HEK293T (cell line): ENCODE results near the gene PADI4.
"Not testable (repeated sequence)": the region's sequence is repeated elsewhere in the genome, so short reads cannot be mapped to it uniquely, and the experiment has no call there.

Experiments
- CTCF ChIA-PET: fragments of 350-600 bp; formaldehyde crosslinking; extraction: SDS; loops from one replicate; lab custom pipeline; 2021; ENCODE audit warnings: antibody characterized with exemption, inconsistent platforms; lab: Yijun Ruan, JAX
- POLR2A ChIA-PET: fragments of 350-600 bp; formaldehyde crosslinking; extraction: SDS; loops from one replicate; lab custom pipeline; 2020; ENCODE audit warnings: antibody characterized with exemption, inconsistent platforms; lab: Yijun Ruan, JAX
- DNase-seq: peaks from one replicate; pipeline ENCODE4 v3.0.0; 2012; ENCODE audit warnings: mixed read lengths; ENCODE audit errors: extremely low spot score
- ARNT ChIP-seq: fragments of 450-650 bp; IDR thresholded peaks from 2 replicates; pipeline ENCODE4 v1.6.1; 2017; ENCODE audit warnings: mild to moderate bottlenecking
- BHLHE40 ChIP-seq: fragments of 450-650 bp; IDR thresholded peaks from 2 replicates; pipeline ENCODE4 v1.6.1; 2016; ENCODE audit warnings: mild to moderate bottlenecking, moderate library complexity, borderline replicate concordance
- CTBP1 ChIP-seq: fragments of 450-650 bp; IDR thresholded peaks from 2 replicates; pipeline ENCODE4 v1.6.1; 2016; ENCODE audit warnings: borderline replicate concordance
- ELF4 ChIP-seq: fragments of 450-650 bp; IDR thresholded peaks from 2 replicates; pipeline ENCODE4 v1.6.1; 2017; ENCODE audit warnings: antibody characterized with exemption
- FOXA1 ChIP-seq: fragments of 450-650 bp; IDR thresholded peaks from 2 replicates; pipeline ENCODE4 v1.6.1; 2016; ENCODE audit warnings: mild to moderate bottlenecking
- FOXK2 ChIP-seq: fragments of 450-650 bp; IDR thresholded peaks from 2 replicates; pipeline ENCODE4 v1.6.1; 2016; ENCODE audit warnings: mild to moderate bottlenecking
- FOXM1 ChIP-seq: fragments of 450-650 bp; IDR thresholded peaks from 2 replicates; pipeline ENCODE4 v1.6.1; 2017; ENCODE audit warnings: mild to moderate bottlenecking, borderline replicate concordance
- HDGF ChIP-seq: fragments of 450-650 bp; IDR thresholded peaks from 2 replicates; pipeline ENCODE4 v1.6.1; 2017; ENCODE audit warnings: antibody characterized with exemption, borderline replicate concordance
- L3MBTL2 ChIP-seq: fragments of 450-650 bp; conservative IDR thresholded peaks from 2 replicates; pipeline ENCODE4 v1.6.1; 2016; ENCODE audit warnings: mild to moderate bottlenecking
- LEF1 ChIP-seq: fragments of 450-650 bp; IDR thresholded peaks from 2 replicates; pipeline ENCODE4 v1.6.1; 2017; ENCODE audit warnings: mild to moderate bottlenecking, borderline replicate concordance
- NFRKB ChIP-seq: fragments of 450-650 bp; IDR thresholded peaks from 2 replicates; pipeline ENCODE4 v1.6.1; 2016; ENCODE audit warnings: mild to moderate bottlenecking, moderate library complexity
- SP1 ChIP-seq: fragments of 450-650 bp; IDR thresholded peaks from 2 replicates; pipeline ENCODE4 v1.6.1; 2017
- SUZ12 ChIP-seq: fragments of 450-650 bp; IDR thresholded peaks from 2 replicates; pipeline ENCODE4 v1.6.1; 2016; ENCODE audit warnings: mild to moderate bottlenecking
- TARDBP ChIP-seq: fragments of 450-650 bp; IDR thresholded peaks from 2 replicates; pipeline ENCODE4 v1.6.1; 2016
- ZNF384 ChIP-seq: fragments of 450-650 bp; IDR thresholded peaks from 2 replicates; pipeline ENCODE4 v1.6.1; 2016
- TF ChIP-seq, protein P1 (sequence below): fragments of 450-650 bp; IDR thresholded peaks from 2 replicates; pipeline ENCODE4 v1.6.1; 2016

PADI4 gene

DNA sequence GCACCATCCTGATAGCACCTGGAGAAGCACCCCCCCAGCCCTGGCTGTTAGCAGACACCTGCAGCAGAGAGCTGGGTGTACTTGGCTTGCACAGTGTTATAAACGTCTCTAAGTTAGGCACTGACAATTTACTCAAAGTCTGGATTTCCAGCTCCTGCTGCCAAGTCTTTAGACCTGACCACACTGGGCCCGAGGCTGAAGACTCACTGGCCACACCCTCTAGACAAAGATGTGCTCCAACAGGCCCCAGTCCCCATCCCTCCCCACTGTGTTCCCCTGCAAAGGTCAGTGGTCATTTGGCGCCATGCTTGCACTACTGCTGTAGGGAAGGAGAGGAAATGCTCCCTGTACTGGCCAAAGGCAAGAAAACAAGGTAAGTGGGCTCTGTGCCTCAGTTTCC lies 95.1 kb downstream of the PADI4 start:
- CTCF ChIA-PET = no interaction called here
- POLR2A ChIA-PET = interaction anchor here (1.0 to 1.3 kb wide), 2 partner anchors 9 to 35 kb away, joined by 3 to 4 read pairs; no protein-coding TSS in a partner anchor
- DNase-seq = no peak
- TF ChIP-seq SUZ12 (no peak), FOXK2 (no peak), CTBP1 (no peak), L3MBTL2 (no peak), ZNF384 (no peak), FOXM1 (no peak), NFRKB (no peak), ARNT (no peak), BHLHE40 (no peak), TARDBP (no peak), LEF1 (no peak), HDGF (no peak), FOXA1 (no peak), ELF4 (no peak), SP1 (no peak)
- TF ChIP-seq, protein P1, sequence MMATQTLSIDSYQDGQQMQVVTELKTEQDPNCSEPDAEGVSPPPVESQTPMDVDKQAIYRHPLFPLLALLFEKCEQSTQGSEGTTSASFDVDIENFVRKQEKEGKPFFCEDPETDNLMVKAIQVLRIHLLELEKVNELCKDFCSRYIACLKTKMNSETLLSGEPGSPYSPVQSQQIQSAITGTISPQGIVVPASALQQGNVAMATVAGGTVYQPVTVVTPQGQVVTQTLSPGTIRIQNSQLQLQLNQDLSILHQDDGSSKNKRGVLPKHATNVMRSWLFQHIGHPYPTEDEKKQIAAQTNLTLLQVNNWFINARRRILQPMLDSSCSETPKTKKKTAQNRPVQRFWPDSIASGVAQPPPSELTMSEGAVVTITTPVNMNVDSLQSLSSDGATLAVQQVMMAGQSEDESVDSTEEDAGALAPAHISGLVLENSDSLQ = no peak

DNA sequence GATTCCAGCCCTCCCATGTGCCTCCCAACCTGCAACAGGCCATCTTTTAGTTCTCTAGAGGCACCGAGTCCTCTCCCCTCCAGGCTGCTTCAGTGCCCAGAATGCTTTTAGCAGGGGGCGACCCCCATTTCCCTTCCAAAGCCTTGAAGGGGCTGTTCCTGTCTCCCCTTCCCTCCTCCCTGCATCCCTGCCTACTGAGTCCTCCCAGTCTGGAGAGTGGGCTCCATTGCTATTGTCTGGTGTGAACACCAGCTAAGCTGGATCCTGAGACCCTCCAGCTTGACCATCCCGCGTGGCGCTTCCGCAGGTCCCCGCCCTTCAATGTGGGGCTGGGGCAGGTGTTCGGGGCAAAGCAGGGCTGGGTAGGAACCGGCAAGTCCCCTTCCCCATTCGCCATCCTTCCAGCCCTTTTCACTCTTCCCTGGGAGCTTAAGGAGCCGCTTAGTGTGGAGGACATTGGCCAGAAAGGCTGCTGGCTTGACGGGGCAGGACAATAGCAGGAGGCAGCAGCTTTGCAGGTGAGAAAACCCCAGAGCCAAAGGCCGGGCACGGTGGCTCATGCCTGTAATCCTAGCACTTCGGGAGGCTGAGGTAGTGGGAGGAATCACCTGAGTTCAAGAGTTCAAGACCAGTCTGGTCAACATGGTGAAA lies 96.2 kb downstream of the PADI4 start:
- ChIA-PET CTCF (interaction anchor here (0.6 kb wide), 1 partner anchor 33 kb away, joined by 5 read pairs; no protein-coding TSS in a partner anchor), POLR2A (no interaction called here)
- DNase-seq = no peak
- TF ChIP-seq, protein P1 = no peak
- TF ChIP-seq FOXK2 = no peak
- no peak for TF ChIP-seq LEF1
- TF ChIP-seq SUZ12 = no peak
- no peak for TF ChIP-seq L3MBTL2
- TF ChIP-seq NFRKB = no peak
- TF ChIP-seq TARDBP = no peak
- TF ChIP-seq ZNF384 = no peak
- TF ChIP-seq CTBP1 = no peak
- no peak for TF ChIP-seq HDGF
- TF ChIP-seq ARNT = no peak
- no peak for TF ChIP-seq SP1
- no peak for TF ChIP-seq FOXM1
- no peak for TF ChIP-seq ELF4

DNA sequence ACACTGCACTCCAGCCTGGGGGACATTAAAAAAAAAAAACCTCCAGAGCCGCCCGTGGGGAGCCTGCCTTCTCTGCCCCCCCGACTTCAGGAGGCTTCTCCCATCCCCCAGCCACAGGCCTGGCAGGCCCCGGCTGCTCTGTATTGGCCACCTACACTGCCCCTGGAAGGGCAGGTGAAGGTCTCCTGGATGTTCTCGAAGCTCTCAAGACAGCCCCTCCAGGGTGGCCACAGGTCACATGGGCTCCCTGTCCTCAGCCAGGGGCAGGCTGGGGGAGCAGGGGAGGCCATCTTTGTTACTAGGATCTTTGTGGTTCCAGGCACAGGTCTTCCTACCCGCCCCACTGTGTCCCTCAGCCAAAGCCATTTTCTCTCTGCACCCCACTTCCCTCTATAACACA lies 96.8 kb downstream of the PADI4 start:
- POLR2A ChIA-PET = no interaction called here
- no peak for DNase-seq
- no peak for TF ChIP-seq LEF1
- CTCF ChIA-PET = no interaction called here

DNA sequence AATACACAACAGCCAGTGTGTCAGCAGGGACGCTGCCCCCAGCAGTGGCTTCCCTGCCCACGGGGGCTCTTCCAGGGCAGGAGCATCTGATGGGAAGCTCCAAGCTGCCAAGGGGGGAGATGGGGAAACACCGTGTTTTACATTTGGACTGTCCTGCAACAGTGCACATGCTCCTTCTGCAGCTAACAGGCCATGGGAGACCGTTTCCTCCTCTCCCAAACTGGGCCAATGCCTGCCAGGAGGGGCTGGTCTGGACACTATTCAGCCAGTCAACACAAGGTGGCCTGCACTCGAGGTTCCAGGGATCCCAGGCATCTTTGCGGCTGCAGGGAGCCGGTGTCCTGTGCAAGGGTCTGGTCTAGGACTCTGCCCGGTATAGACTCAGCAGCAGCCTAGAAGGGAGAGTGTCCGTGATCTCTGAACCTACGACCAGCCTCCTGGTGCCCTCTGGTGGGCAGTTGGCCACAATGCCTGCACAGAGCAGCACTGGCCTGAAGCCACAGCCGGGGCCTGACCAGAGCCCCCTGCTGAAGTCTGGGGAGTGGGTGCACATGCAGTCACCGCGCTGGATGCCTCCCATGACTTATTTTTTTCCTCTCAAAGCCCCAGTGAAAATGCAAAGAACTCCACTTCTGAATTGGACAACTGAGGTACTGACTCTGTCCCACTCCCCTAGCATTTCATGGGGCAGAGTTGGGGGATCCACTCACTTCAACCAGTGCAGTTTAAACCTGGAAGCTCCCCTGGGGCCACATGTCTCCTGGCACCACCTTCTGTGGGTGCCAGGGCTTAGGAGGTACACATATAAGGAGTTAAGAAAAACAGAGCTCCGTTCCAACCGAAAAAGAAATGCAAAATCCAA lies 98.1 kb downstream of the PADI4 start:
- CTCF ChIA-PET = interaction anchor here (1.2 kb wide), 1 partner anchor 17 kb away, joined by 3 read pairs; no protein-coding TSS in a partner anchor

DNA sequence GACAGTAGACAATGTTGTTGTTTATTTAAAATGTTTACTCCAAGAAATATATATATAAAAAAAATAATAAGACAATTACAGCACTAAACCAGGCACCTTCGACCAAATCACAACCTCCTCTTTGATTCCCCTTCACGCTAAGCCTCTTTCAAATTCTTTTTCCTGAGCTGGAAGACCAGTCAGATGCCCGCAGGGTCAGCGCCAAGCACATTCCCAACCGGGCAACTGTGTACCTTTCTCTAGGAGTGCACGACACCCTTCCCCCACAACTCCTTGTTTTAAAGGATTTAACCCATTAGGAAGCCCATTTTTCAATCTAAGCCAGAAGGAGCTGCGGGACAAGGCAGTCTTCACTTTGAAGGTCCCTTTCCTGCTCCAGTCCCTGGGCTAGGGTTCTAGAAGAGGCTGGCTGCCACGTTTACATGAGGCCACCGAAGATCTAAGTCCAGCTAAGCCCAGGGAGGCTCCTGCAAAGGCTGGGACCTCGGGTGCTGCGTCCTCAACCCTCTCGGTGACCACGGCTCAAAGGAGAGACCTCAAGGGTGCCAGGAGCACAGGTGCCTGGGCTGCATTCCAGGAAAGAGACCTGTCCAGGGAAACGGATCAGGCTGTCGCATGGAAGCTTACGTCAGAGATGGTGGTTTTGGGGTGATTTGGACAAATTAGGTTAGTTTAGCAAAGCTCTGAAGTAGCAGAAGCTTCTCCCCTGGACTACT lies 98.9 kb downstream of the PADI4 start:
- POLR2A ChIA-PET = not testable (repeated sequence)
- CTCF ChIA-PET = interaction anchor here (0.6 to 1.2 kb wide), 3 partner anchors 18 to 457 kb away, joined by 3 to 5 read pairs (median 3); no protein-coding TSS in a partner anchor

More for the DNA sequence above, 98.1 kb downstream of the PADI4 start:
- POLR2A ChIA-PET = no interaction called here
- peak; percentile 77 for DNase-seq
- no peak for TF ChIP-seq BHLHE40
- no peak for TF ChIP-seq SUZ12
- TF ChIP-seq, protein P1 = no peak
- TF ChIP-seq L3MBTL2 = no peak
- TF ChIP-seq ELF4 = no peak
- TF ChIP-seq NFRKB = no peak
- TF ChIP-seq TARDBP = no peak
- no peak for TF ChIP-seq CTBP1
- no peak for TF ChIP-seq FOXM1
- no peak for TF ChIP-seq HDGF
- no peak for TF ChIP-seq SP1
- no peak for TF ChIP-seq ARNT
- no peak for TF ChIP-seq FOXK2
- TF ChIP-seq FOXA1 = no peak
- no peak for TF ChIP-seq ZNF384
- TF ChIP-seq LEF1 = no peak

DNA sequence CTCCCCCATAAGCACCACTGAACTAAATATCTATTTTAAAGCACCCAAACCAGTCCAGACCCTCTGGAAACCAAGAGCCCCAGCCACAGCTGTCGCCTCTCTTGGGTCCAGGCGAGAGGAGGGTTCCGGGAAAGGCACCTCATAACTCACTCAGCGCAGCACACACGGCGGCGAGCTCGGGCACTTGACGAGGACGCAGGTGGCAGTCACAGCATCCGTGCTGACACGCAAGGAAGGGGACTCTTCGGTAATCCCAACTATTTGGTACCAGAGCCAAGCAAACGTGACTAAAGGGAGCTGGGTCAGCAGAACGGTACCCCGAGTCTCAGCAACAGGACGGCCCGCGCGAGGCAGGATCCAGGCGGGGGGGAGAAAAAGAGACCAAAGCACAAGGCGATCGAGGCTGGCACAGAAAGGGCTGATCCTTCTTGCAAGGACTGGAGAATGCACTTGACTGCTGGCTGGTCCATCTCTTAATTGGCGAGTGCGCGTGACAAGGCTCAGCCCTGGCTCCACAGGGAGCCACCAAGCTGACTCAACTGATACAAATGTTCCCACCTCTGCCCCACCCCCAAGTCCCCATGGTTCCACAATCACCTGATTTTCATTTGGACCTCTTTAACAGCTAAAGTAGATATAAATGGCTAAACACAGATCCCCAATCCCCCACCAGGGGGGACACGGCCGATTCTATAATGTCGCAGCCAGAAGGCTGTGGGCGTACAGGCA lies 100.0 kb downstream of the PADI4 start:
- POLR2A ChIA-PET = not testable (repeated sequence)
- CTCF ChIA-PET = interaction anchor here (0.6 to 1.2 kb wide), 2 partner anchors 182 to 458 kb away, joined by 3 to 5 read pairs; no protein-coding TSS in a partner anchor

More for the DNA sequence above, 98.9 kb downstream of the PADI4 start:
- not testable (repeated sequence) for DNase-seq

More for the DNA sequence above, 100.0 kb downstream of the PADI4 start:
- not testable (repeated sequence) for DNase-seq
